RWPE2 (cell line): ENCODE results near the gene STOML1.

Experiments
- ATAC-seq: fragments of 200-7000 bp; cut with Tn5 transposase; 3 replicates; pipeline ENCODE4 v1.9.1; 2021; ENCODE audit warnings: low read depth
- DNase-seq: peaks from one replicate; pipeline ENCODE4 v3.0.0-alpha.2; 2020; ENCODE audit warnings: low spot score
- H3K27ac ChIP-seq: fragments of 450-650 bp; 2 replicates; pipeline ENCODE4 v1.5.1; 2017; ENCODE audit warnings: mild to moderate bottlenecking; ENCODE audit not compliant: poor library complexity, severe bottlenecking
- H3K27me3 ChIP-seq: fragments of 250-450 bp; sonication (Bioruptor Pico); 2 replicates; pipeline ENCODE4 v1.5.1; 2021; ENCODE audit warnings: mild to moderate bottlenecking, moderate library complexity; ENCODE audit not compliant: insufficient read depth, poor library complexity, severe bottlenecking
- H3K36me3 ChIP-seq: fragments of 250-450 bp; sonication (Bioruptor Pico); 2 replicates; pipeline ENCODE4 v1.5.1; 2020; ENCODE audit warnings: low read depth, mild to moderate bottlenecking, moderate library complexity
- H3K4me1 ChIP-seq: fragments of 250-450 bp; sonication (Bioruptor Pico); 2 replicates; pipeline ENCODE4 v1.5.1; 2021; ENCODE audit warnings: mild to moderate bottlenecking, moderate library complexity; ENCODE audit not compliant: insufficient read depth, poor library complexity, severe bottlenecking
- H3K4me3 ChIP-seq: fragments of 250-450 bp; sonication (Bioruptor Pico); 2 replicates; pipeline ENCODE4 v1.5.1; 2021; ENCODE audit warnings: mild to moderate bottlenecking, moderate library complexity; ENCODE audit not compliant: severe bottlenecking
- H3K9me3 ChIP-seq: fragments of 250-450 bp; sonication (Bioruptor Pico); 2 replicates; pipeline ENCODE4 v1.5.1; 2021; ENCODE audit warnings: mild to moderate bottlenecking, moderate library complexity; ENCODE audit not compliant: severe bottlenecking
- CTCF ChIP-seq: fragments of 450-650 bp; IDR thresholded peaks from one replicate; pipeline ENCODE4 v1.5.1; 2017; ENCODE audit warnings: mild to moderate bottlenecking, moderate library complexity; ENCODE audit not compliant: poor library complexity, severe bottlenecking

STOML1 gene

GRCh38 chr15:73994912-73995622 lies 3.0 kb upstream of the STOML1 start:
- ATAC-seq (0 out of 3 replicates have a peak, but pooled peaks have one; percentile 1), DNase-seq (no peak)
- peaks cover 33% of the 10 kb centered on the region for H3K4me1 ChIP-seq
- H3K27me3 ChIP-seq: no peaks in the 10 kb centered on the region
- peaks cover 31% of the 10 kb centered on the region for H3K36me3 ChIP-seq
- peak overlapping the region; percentile 52 for H3K4me3 ChIP-seq
- no peaks in the 10 kb centered on the region for H3K9me3 ChIP-seq
- peak overlapping the region; percentile 66 for H3K27ac ChIP-seq
- no peak for TF ChIP-seq CTCF

GRCh38 chr15:73994413-73994883 lies 2.4 kb upstream of the STOML1 start, which contains the start of gene PML:
Gene PML, plus strand, starts transcription at chr15:73994716. Its CDS starts 97 bp downstream, at chr15:73994813.
- Histone ChIP-seq H3K4me3 (peak within 1 kb of the TSS; percentile 52), H3K27me3 (no peaks in the 10 kb centered on the region), H3K9me3 (no peaks in the 10 kb centered on the region), H3K36me3 (peaks cover 27% of the 10 kb centered on the region), H3K27ac (peak within 1 kb of the TSS; percentile 66), H3K4me1 (peaks cover 38% of the 10 kb centered on the region)
- DNase-seq (peak; percentile 100), ATAC-seq (peak; percentile 88)
- no peak for TF ChIP-seq CTCF

GRCh38 chr15:73993211-73993994 lies 1.3 kb upstream of the STOML1 start:
- H3K4me3 ChIP-seq: peak overlapping the region; percentile 52
- H3K4me1 ChIP-seq: peaks cover 48% of the 10 kb centered on the region

GRCh38 chr15:73992594-73992898 lies 451 bp upstream of the STOML1 start:
- H3K27ac ChIP-seq: no peak overlapping the region
- no peaks in the 10 kb centered on the region for H3K27me3 ChIP-seq
- H3K4me1 ChIP-seq: peaks cover 57% of the 10 kb centered on the region
- ATAC-seq (no peak), DNase-seq (no peak)
- H3K9me3 ChIP-seq: no peaks in the 10 kb centered on the region
- H3K4me3 ChIP-seq: no peak overlapping the region
- peak; percentile 93 for TF ChIP-seq CTCF
- peaks cover 10% of the 10 kb centered on the region for H3K36me3 ChIP-seq

More at GRCh38 chr15:73993211-73993994, 1.3 kb upstream of the STOML1 start:
- H3K9me3 ChIP-seq: no peaks in the 10 kb centered on the region
- TF ChIP-seq CTCF: no peak
- ATAC-seq (no peak), DNase-seq (no peak)
- peaks cover 16% of the 10 kb centered on the region for H3K36me3 ChIP-seq
- H3K27me3 ChIP-seq: no peaks in the 10 kb centered on the region
- H3K27ac ChIP-seq: peak overlapping the region; percentile 66
